SJSA1 (cell line): ENCODE results near the gene MARK4. TPM values are rescaled to one million over a fixed set of nuclear protein-coding genes. Genes with fewer than 3 reads are reported as not detected.

Source experiments
- DNase-seq, 2 experiments: peaks; one replicate each; pipeline ENCODE4 v3.0.0-alpha.2; 2015 to 2020; ENCODE audit warnings: low spot score in 2 of 2, low read depth in 1 of 2
- H3K27ac ChIP-seq: fragments of 250-450 bp; sonication (Bioruptor Pico); 2 replicates; pipeline ENCODE4 v1.5.1; 2020; ENCODE audit warnings: mild to moderate bottlenecking, moderate library complexity
- H3K27me3 ChIP-seq: fragments of 250-450 bp; sonication (Bioruptor Pico); replicated peaks from 2 replicates; pipeline ENCODE4 v1.5.1; 2020; ENCODE audit warnings: mild to moderate bottlenecking, moderate library complexity
- H3K36me3 ChIP-seq: fragments of 250-450 bp; sonication (Bioruptor Pico); 2 replicates; pipeline ENCODE4 v1.5.1; 2020; ENCODE audit warnings: mild to moderate bottlenecking
- H3K4me1 ChIP-seq: fragments of 250-450 bp; sonication (Bioruptor Pico); replicated peaks from 2 replicates; pipeline ENCODE4 v1.6.1; 2021; ENCODE audit warnings: mild to moderate bottlenecking
- H3K4me3 ChIP-seq: fragments of 250-450 bp; sonication (Bioruptor Pico); 2 replicates; pipeline ENCODE4 v1.5.1; 2020; ENCODE audit warnings: mild to moderate bottlenecking
- H3K9me3 ChIP-seq: fragments of 250-450 bp; sonication (Bioruptor Pico); replicated peaks from 2 replicates; pipeline ENCODE4 v1.5.1; 2020; ENCODE audit warnings: mild to moderate bottlenecking
- total RNA-seq: library from RNA; depleted of rRNA; stranded (reverse); fragments of >200 nt; shearing (Covaris generic); gene quantifications from 2 replicates; pipeline ENCODE4 v1.2.3, GENCODE V29; 2014

The MARK4 gene
- total RNA-seq, 1 experiment from 2014 or later, result 15.6 TPM

DNA sequence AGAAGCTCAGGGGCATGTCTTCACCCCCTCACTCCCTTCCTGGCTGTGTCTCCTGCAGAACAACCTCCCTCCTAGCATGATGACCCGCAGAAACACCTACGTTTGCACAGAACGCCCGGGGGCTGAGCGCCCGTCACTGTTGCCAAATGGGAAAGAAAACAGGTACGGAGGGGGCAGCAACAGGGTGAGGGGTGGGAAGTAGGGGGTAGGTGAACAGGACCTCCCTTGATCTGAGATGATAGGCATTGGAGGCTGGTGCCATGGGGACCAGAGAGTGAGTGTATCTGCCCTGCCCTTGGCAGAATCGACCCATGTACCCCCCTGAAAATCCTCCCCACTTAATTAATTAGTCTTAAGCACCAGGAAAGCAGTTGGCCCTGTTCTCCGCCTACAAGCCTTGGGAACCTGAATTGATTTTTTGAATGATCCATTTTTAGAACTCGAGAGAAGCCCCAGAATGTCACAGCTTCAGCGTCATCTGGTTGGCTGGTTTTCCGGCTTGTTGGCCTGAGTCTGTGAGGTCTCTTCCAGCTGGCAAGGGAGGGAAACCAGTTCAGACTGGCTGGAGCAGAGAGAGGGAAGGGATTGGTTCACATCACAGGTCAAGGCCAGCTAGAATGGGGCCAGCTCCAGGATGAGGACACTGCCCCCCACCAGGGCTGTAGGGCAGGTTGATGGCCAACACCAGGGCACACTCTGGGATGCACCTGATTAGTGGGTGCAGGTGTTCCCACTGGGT, 43.4 kb downstream of the MARK4 start:
- Histone ChIP-seq H3K36me3 (peaks cover 48% of the 10 kb centered on the region), H3K4me1 (no peaks in the 10 kb centered on the region), H3K9me3 (no peaks in the 10 kb centered on the region), H3K27me3 (no peaks in the 10 kb centered on the region), H3K4me3 (no peak overlapping the region), H3K27ac (no peak overlapping the region)
- no peak for DNase-seq

DNA sequence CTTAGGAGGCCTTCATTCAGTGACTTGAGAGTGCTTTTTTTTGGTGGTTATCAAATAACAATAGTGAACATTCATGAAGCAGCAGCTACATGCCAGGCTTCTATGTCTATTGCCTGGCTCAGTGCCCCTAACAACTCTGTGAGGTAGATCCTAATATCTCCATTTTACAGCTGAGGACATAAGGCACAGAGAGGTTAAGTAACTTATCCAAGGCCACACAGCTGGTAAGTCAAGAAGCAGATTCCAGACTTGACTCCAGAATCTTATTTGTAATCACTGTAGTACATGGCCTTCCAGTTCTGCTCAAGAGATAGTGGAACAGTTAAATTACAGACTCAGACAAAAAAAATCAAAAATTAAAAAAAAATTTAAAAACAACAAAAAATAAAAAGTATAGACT, 44.8 kb downstream of the MARK4 start:
- H3K27me3 ChIP-seq, result no peaks in the 10 kb centered on the region
- peaks cover 46% of the 10 kb centered on the region for H3K36me3 ChIP-seq
- no peak overlapping the region for H3K27ac ChIP-seq
- H3K4me3 ChIP-seq, result no peak overlapping the region
- no peaks in the 10 kb centered on the region for H3K4me1 ChIP-seq
- no peaks in the 10 kb centered on the region for H3K9me3 ChIP-seq
- no peak for DNase-seq

DNA sequence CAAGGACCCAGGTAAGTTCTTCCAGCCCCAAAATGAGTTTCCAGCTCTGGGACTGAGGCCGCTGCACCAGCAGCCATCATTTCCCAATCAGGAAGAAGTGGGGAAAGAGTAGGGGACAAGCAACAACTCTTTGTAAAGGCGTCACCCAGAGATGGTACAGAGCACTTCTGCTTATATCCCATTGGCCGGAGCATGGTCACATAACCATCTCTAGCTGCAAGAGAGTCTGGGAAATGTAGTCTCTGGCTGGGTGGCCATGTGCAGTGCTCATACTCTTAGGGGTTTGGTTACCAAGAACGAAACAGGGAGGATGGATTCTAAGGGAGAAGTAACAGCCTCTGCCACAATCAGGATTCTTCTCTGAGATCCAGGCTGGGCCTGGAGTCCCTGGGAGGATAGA, 45.3 kb downstream of the MARK4 start:
- H3K27ac ChIP-seq, result no peak overlapping the region
- no peak for DNase-seq
- no peaks in the 10 kb centered on the region for H3K4me1 ChIP-seq
- no peak overlapping the region for H3K4me3 ChIP-seq
- no peaks in the 10 kb centered on the region for H3K27me3 ChIP-seq
- H3K9me3 ChIP-seq, result no peaks in the 10 kb centered on the region
- H3K36me3 ChIP-seq, result peaks cover 41% of the 10 kb centered on the region

DNA sequence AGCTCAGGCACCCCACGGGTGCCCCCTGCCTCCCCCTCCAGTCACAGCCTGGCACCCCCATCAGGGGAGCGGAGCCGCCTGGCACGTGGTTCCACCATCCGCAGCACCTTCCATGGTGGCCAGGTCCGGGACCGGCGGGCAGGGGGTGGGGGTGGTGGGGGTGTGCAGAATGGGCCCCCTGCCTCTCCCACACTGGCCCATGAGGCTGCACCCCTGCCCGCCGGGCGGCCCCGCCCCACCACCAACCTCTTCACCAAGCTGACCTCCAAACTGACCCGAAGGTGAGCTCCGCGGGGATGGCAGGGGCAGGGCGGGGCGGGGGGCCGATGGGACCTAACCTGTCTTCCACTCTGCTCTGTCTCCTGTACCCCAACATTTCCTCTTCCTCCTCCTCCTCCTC, 46.6 kb downstream of the MARK4 start:
- Histone ChIP-seq H3K4me1 (no peaks in the 10 kb centered on the region), H3K36me3 (peaks cover 35% of the 10 kb centered on the region), H3K4me3 (no peak overlapping the region), H3K9me3 (no peaks in the 10 kb centered on the region), H3K27ac (no peak overlapping the region), H3K27me3 (no peaks in the 10 kb centered on the region)
- no peak for DNase-seq

DNA sequence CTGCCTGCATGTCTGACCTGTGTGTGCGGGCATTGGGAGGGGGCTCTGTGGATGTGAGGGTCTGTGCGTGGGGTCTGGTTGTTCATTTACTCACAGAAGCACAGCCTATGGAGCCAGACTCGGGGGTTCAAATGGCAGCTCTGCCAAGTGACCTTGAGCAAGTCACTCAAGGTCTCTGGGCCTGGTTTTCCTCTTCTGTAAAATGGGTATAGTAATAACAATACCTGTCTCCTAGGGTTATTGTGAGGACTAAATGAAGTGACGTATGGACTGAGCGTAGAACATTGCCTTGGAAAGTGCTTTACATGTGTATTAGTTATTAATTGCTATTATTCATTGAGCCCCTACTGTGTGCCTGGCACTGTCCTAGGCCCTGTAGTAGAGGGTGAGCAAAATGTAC, 47.2 kb downstream of the MARK4 start:
- no peak overlapping the region for H3K4me3 ChIP-seq
- H3K27ac ChIP-seq, result no peak overlapping the region
- H3K9me3 ChIP-seq, result no peaks in the 10 kb centered on the region

DNA sequence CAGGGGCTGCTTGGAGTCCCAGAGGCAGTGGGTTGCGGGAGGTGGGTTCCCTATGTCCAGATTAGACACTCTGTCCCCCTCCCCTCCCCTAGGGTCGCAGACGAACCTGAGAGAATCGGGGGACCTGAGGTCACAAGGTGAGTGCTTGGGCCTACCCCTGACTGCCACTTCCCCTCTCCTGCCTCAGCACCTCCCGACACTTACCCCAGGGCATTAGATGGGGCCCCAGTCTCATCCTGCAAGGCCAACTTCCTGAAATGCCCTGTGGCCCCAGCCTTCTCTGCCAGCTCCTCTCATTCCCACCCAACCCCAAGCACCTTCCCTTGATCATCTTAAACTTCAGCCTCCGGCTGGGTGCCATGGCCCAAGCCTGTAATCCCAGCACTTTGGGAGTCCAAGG, 48.6 kb downstream of the MARK4 start:
- DNase-seq, result no peak
- H3K27ac ChIP-seq, result no peak overlapping the region

More for the DNA sequence above, 47.2 kb downstream of the MARK4 start:
- no peak for DNase-seq
- Histone ChIP-seq H3K4me1 (no peaks in the 10 kb centered on the region), H3K36me3 (peaks cover 34% of the 10 kb centered on the region), H3K27me3 (no peaks in the 10 kb centered on the region)

DNA sequence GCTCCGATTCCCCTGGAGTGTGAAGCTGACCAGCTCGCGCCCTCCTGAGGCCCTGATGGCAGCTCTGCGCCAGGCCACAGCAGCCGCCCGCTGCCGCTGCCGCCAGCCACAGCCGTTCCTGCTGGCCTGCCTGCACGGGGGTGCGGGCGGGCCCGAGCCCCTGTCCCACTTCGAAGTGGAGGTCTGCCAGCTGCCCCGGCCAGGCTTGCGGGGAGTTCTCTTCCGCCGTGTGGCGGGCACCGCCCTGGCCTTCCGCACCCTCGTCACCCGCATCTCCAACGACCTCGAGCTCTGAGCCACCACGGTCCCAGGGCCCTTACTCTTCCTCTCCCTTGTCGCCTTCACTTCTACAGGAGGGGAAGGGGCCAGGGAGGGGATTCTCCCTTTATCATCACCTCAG, 51.3 kb downstream of the MARK4 start:
- no peaks in the 10 kb centered on the region for H3K9me3 ChIP-seq

More for the DNA sequence above, 48.6 kb downstream of the MARK4 start:
- H3K27me3 ChIP-seq, result no peaks in the 10 kb centered on the region
- H3K4me3 ChIP-seq, result no peak overlapping the region
- no peaks in the 10 kb centered on the region for H3K4me1 ChIP-seq
- peaks cover 27% of the 10 kb centered on the region for H3K36me3 ChIP-seq
- no peaks in the 10 kb centered on the region for H3K9me3 ChIP-seq

DNA sequence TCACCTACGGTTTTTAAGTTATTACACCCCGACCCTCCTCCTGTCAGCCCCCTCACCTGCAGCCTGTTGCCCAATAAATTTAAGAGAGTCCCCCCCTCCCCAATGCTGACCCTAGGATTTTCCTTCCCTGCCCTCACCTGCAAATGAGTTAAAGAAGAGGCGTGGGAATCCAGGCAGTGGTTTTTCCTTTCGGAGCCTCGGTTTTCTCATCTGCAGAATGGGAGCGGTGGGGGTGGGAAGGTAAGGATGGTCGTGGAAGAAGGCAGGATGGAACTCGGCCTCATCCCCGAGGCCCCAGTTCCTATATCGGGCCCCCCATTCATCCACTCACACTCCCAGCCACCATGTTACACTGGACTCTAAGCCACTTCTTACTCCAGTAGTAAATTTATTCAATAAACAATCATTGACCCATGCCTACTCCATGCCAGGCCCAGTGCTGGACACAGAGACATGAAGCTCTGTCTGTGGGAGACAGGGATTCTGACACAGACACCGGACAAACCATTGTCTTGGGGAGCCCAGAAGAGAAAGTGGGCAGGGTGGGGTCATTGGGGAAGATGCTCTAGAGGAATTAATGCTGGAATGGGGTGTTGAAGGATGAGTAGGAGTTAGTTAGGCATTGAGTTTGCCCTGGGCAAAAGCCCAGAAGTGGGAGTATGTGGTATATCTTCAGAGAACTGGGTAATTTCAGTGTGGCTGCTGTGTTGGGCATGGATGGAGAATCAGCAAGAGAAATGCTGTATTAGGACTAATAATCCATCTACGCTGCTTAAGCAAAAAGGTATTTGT, 52.4 kb downstream of the MARK4 start:
- Histone ChIP-seq H3K27ac (no peak overlapping the region), H3K9me3 (no peaks in the 10 kb centered on the region), H3K36me3 (peaks cover 12% of the 10 kb centered on the region; the same call in 1 of the 2 replicates), H3K4me1 (no peaks in the 10 kb centered on the region), H3K27me3 (no peaks in the 10 kb centered on the region), H3K4me3 (no peak overlapping the region)
- DNase-seq, result no peak

More for the DNA sequence above, 51.3 kb downstream of the MARK4 start:
- no peak overlapping the region for H3K4me3 ChIP-seq
- no peak overlapping the region for H3K27ac ChIP-seq
- no peaks in the 10 kb centered on the region for H3K27me3 ChIP-seq
- no peak for DNase-seq
- no peaks in the 10 kb centered on the region for H3K4me1 ChIP-seq
- peaks cover 12% of the 10 kb centered on the region; the same call in 1 of the 2 replicates for H3K36me3 ChIP-seq

DNA sequence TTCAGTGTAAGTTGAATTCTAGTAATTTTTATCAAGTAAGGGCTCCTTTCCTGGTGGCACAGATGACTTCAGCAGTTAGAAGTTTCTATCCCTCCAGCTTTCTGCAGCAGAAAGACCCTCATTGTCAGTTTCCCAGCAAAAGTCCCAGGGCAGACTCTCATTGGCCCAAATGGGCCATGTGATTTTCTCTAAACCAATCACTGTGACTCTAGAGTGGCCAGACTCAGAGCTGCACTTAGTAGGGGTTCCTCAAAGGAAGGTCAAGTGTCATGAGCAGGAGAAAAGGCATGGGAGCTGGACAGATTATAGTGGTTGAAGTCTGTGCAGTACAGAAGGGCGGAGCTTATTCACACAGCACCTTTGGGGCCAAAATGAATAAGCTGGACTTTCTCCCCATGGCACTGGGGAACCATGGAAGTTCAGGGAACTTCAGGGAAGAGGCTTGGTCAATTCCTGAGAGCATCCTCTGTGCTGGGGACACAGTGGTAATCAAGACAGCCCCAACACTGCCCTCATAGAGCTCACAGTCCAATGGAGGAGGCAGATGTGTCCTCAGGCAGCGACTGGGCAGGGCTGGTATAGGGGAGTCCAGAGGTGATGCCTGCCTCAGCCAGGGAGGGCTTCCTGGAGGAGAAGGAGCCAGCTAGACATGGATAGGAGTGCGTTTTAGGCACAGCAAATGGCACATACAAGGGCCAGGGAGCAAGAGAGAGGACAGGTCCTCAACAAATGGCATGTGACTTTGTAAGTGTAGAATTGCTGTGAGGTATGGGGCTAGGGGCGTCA, 53.3 kb downstream of the MARK4 start:
- H3K36me3 ChIP-seq, result peaks cover 12% of the 10 kb centered on the region; the same call in 1 of the 2 replicates
- no peaks in the 10 kb centered on the region for H3K4me1 ChIP-seq
- no peaks in the 10 kb centered on the region for H3K27me3 ChIP-seq
- no peak for DNase-seq
- no peaks in the 10 kb centered on the region for H3K9me3 ChIP-seq
- H3K4me3 ChIP-seq, result no peak overlapping the region
- H3K27ac ChIP-seq, result no peak overlapping the region

DNA sequence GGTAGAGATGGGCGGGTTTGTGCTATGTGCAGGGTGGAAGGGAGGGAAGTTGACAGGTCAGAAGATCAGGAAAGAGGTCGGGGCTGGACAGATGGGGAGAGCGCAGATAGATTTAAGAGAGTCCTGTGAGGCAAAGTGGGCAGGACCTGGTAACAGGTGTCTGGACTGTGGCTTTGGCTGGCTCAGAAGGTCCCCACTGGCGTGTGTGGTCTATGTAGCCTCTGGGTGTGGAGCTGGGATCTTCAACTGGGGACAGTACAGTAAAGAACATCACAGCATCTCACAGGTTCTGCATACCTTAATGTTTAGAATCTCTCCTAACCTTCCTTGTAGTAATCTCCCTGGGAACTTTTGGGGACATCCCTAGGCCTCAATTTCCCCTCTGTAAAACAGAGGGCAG, 53.9 kb downstream of the MARK4 start:
- H3K27ac ChIP-seq, result no peak overlapping the region
- no peaks in the 10 kb centered on the region for H3K4me1 ChIP-seq

DNA sequence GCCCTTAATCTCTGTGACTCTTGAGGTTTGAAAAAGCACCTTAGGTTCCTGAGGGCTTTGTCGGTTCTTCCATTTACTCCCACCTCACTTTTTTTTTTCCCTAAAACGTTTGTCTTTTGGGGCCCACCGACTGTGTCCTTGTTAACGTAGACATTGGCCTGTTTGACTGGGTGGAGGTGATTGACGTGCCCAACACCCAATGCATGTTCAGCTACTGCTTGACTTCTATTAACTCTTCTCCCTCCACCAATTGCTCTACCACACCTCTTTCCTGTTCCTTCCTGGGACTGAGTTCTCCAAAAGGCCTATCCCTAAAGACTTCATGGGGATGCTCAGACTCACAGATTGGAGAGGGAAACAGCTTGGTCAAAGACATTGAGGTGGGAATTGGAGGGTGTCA, 54.4 kb downstream of the MARK4 start:
- Histone ChIP-seq H3K9me3 (no peaks in the 10 kb centered on the region), H3K27me3 (no peaks in the 10 kb centered on the region), H3K4me3 (no peak overlapping the region), H3K27ac (no peak overlapping the region), H3K4me1 (no peaks in the 10 kb centered on the region), H3K36me3 (0 out of 2 replicates have a peak, but pooled peaks cover 4% of the 10 kb centered on the region)
- DNase-seq, result no peak

More for the DNA sequence above, 53.9 kb downstream of the MARK4 start:
- no peak for DNase-seq
- Histone ChIP-seq H3K9me3 (no peaks in the 10 kb centered on the region), H3K27me3 (no peaks in the 10 kb centered on the region), H3K36me3 (peaks cover 6% of the 10 kb centered on the region; the same call in 1 of the 2 replicates), H3K4me3 (no peak overlapping the region)

DNA sequence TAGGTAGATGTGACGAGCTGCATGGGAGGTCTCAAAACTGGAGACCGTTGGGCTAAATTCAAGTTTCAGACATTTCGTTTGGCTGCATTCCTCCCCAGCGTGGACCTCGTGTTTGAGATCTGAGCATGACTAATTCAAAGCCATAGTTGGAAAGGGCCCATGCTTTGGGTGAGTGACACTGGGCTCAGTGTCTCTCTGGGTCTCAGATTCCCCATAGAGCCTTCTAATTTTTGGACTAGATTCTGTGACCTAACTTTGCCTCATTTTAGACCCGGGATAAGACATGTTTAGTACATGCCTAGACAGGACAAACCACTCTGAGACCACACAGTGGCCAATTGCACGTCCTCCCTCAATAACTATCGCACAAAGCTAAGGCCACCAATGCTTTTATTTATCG, 55.0 kb downstream of the MARK4 start:
- DNase-seq, result no peak
- no peaks in the 10 kb centered on the region for H3K27me3 ChIP-seq
- H3K9me3 ChIP-seq, result no peaks in the 10 kb centered on the region
- no peaks in the 10 kb centered on the region for H3K4me1 ChIP-seq
- H3K4me3 ChIP-seq, result no peak overlapping the region
- H3K27ac ChIP-seq, result no peak overlapping the region
- H3K36me3 ChIP-seq, result no peaks in the 10 kb centered on the region

DNA sequence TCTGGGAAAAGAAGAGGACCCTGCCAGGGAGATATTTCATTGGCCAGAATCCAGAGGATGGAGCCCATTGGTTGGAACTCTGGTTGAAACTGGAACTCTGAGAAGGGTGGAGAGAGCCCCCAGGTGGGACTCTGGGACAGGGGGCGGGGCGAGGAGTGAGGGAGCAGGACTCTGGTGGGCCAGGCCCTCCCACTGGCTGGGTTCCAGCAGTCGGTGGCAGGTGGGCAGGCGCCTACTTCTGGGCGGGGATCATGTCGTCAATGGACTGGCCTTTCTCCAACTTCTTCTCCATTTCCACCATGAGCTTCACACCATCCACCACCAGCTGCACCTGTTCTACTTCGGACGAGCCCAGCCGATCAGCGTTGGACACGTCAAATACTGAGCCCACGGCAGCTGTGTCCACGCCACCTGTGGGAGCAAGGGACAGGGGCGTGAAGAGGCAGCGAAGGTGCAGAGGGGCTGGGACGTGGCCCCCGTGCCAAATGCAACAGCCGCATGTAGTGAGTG, 55.5 kb downstream of the MARK4 start:
- Histone ChIP-seq H3K9me3 (no peaks in the 10 kb centered on the region), H3K4me1 (no peaks in the 10 kb centered on the region), H3K27me3 (no peaks in the 10 kb centered on the region), H3K36me3 (no peaks in the 10 kb centered on the region), H3K27ac (no peak overlapping the region), H3K4me3 (no peak overlapping the region)
- DNase-seq, result no peak
